ENCODE data around the gene TNFAIP3.

TNFAIP3 gene

GRCh38 chr6:137851669-137852068, 15.4 kb upstream of the TNFAIP3 start:
- H3K27me3 ChIP-seq (ENCODE audit: control insufficient read depth in 1 of 2, insufficient read depth in 2 of 2, low read length in 2 of 2) = no peaks in the 10 kb centered on the region
- H3K4me1 ChIP-seq (ENCODE audit: control insufficient read depth, insufficient read depth, low read length) = peaks cover 10% of the 10 kb centered on the region
- no peaks in the 10 kb centered on the region for H3K9me3 ChIP-seq (ENCODE audit: control insufficient read depth in 2 of 2, low read length in 2 of 2)
- H3K4me3 ChIP-seq (ENCODE audit: low read length in 2 of 2) = no peak overlapping the region
- H3K9ac ChIP-seq (ENCODE audit: low read length in 2 of 2) = no peak overlapping the region
- no peaks in the 10 kb centered on the region for H3K36me3 ChIP-seq (ENCODE audit: control insufficient read depth in 2 of 2, insufficient read depth in 2 of 2, low read length in 2 of 2)
- H3K27ac ChIP-seq (ENCODE audit: low read length) = no peak overlapping the region

- H3K4me1 ChIP-seq (ENCODE audit: control insufficient read depth, insufficient read depth, low read length) = peaks cover 10% of the 10 kb centered on the region
- no peak overlapping the region for H3K27ac ChIP-seq (ENCODE audit: low read length)
- H3K27me3 ChIP-seq (ENCODE audit: control insufficient read depth in 1 of 2, insufficient read depth in 2 of 2, low read length in 2 of 2) = no peaks in the 10 kb centered on the region
- no peaks in the 10 kb centered on the region for H3K36me3 ChIP-seq (ENCODE audit: control insufficient read depth in 2 of 2, insufficient read depth in 2 of 2, low read length in 2 of 2)
- H3K4me3 ChIP-seq (ENCODE audit: low read length in 2 of 2) = no peak overlapping the region
- H3K9ac ChIP-seq (ENCODE audit: low read length in 2 of 2) = no peak overlapping the region
- H3K9me3 ChIP-seq (ENCODE audit: control insufficient read depth in 2 of 2, low read length in 2 of 2) = no peaks in the 10 kb centered on the region
Observed at GRCh38 chr6:137852346-137852745, 14.7 kb upstream of the TNFAIP3 start.

- Histone ChIP-seq H3K4me1 (ENCODE audit: control insufficient read depth, insufficient read depth, low read length) (peaks cover 10% of the 10 kb centered on the region), H3K27me3 (ENCODE audit: control insufficient read depth in 1 of 2, insufficient read depth in 2 of 2, low read length in 2 of 2) (no peaks in the 10 kb centered on the region), H3K9ac (ENCODE audit: low read length in 2 of 2) (no peak overlapping the region), H3K4me3 (ENCODE audit: low read length in 2 of 2) (no peak overlapping the region), H3K27ac (ENCODE audit: low read length) (no peak overlapping the region), H3K9me3 (ENCODE audit: control insufficient read depth in 2 of 2, low read length in 2 of 2) (no peaks in the 10 kb centered on the region), H3K36me3 (ENCODE audit: control insufficient read depth in 2 of 2, insufficient read depth in 2 of 2, low read length in 2 of 2) (no peaks in the 10 kb centered on the region)
Observed at GRCh38 chr6:137852811-137853210, 14.2 kb upstream of the TNFAIP3 start.

- H3K27ac ChIP-seq (ENCODE audit: low read length) = no peak overlapping the region
- no peak overlapping the region for H3K4me3 ChIP-seq (ENCODE audit: low read length in 2 of 2)
- H3K9me3 ChIP-seq (ENCODE audit: control insufficient read depth in 2 of 2, low read length in 2 of 2) = no peaks in the 10 kb centered on the region
- H3K36me3 ChIP-seq (ENCODE audit: control insufficient read depth in 2 of 2, insufficient read depth in 2 of 2, low read length in 2 of 2) = no peaks in the 10 kb centered on the region
- H3K9ac ChIP-seq (ENCODE audit: low read length in 2 of 2) = no peak overlapping the region
- no peaks in the 10 kb centered on the region for H3K27me3 ChIP-seq (ENCODE audit: control insufficient read depth in 1 of 2, insufficient read depth in 2 of 2, low read length in 2 of 2)
- H3K4me1 ChIP-seq (ENCODE audit: control insufficient read depth, insufficient read depth, low read length) = peaks cover 10% of the 10 kb centered on the region
Observed at GRCh38 chr6:137853569-137854213, 13.4 kb upstream of the TNFAIP3 start.

GRCh38 chr6:137856138-137856898, 10.7 kb upstream of the TNFAIP3 start:
- no peaks in the 10 kb centered on the region for H3K9me3 ChIP-seq (ENCODE audit: control insufficient read depth in 2 of 2, low read length in 2 of 2)
- no peaks in the 10 kb centered on the region for H3K27me3 ChIP-seq (ENCODE audit: control insufficient read depth in 1 of 2, insufficient read depth in 2 of 2, low read length in 2 of 2)
- H3K4me1 ChIP-seq (ENCODE audit: control insufficient read depth, insufficient read depth, low read length) = no peaks in the 10 kb centered on the region
- no peaks in the 10 kb centered on the region for H3K36me3 ChIP-seq (ENCODE audit: control insufficient read depth in 2 of 2, insufficient read depth in 2 of 2, low read length in 2 of 2)
- no peak overlapping the region for H3K9ac ChIP-seq (ENCODE audit: low read length in 2 of 2)
- no peak overlapping the region for H3K27ac ChIP-seq (ENCODE audit: low read length)
- H3K4me3 ChIP-seq (ENCODE audit: low read length in 2 of 2) = no peak overlapping the region

- no peak overlapping the region for H3K27ac ChIP-seq (ENCODE audit: low read length)
- H3K4me1 ChIP-seq (ENCODE audit: control insufficient read depth, insufficient read depth, low read length) = no peaks in the 10 kb centered on the region
- H3K27me3 ChIP-seq (ENCODE audit: control insufficient read depth in 1 of 2, insufficient read depth in 2 of 2, low read length in 2 of 2) = no peaks in the 10 kb centered on the region
- no peak overlapping the region for H3K9ac ChIP-seq (ENCODE audit: low read length in 2 of 2)
- no peak overlapping the region for H3K4me3 ChIP-seq (ENCODE audit: low read length in 2 of 2)
- H3K36me3 ChIP-seq (ENCODE audit: control insufficient read depth in 2 of 2, insufficient read depth in 2 of 2, low read length in 2 of 2) = no peaks in the 10 kb centered on the region
- H3K9me3 ChIP-seq (ENCODE audit: control insufficient read depth in 2 of 2, low read length in 2 of 2) = no peaks in the 10 kb centered on the region
Observed at GRCh38 chr6:137859025-137859424, 8.0 kb upstream of the TNFAIP3 start.

- no peak overlapping the region for H3K27ac ChIP-seq (ENCODE audit: low read length)
- H3K4me1 ChIP-seq (ENCODE audit: control insufficient read depth, insufficient read depth, low read length) = peaks cover 3% of the 10 kb centered on the region
- H3K36me3 ChIP-seq (ENCODE audit: control insufficient read depth in 2 of 2, insufficient read depth in 2 of 2, low read length in 2 of 2) = no peaks in the 10 kb centered on the region
- H3K9ac ChIP-seq (ENCODE audit: low read length in 2 of 2) = no peak overlapping the region
- no peak overlapping the region for H3K4me3 ChIP-seq (ENCODE audit: low read length in 2 of 2)
- no peaks in the 10 kb centered on the region for H3K27me3 ChIP-seq (ENCODE audit: control insufficient read depth in 1 of 2, insufficient read depth in 2 of 2, low read length in 2 of 2)
- no peaks in the 10 kb centered on the region for H3K9me3 ChIP-seq (ENCODE audit: control insufficient read depth in 2 of 2, low read length in 2 of 2)
Observed at GRCh38 chr6:137860394-137861005, 6.6 kb upstream of the TNFAIP3 start.

GRCh38 chr6:137861550-137862337, 5.3 kb upstream of the TNFAIP3 start:
- no peaks in the 10 kb centered on the region for H3K27me3 ChIP-seq (ENCODE audit: control insufficient read depth in 1 of 2, insufficient read depth in 2 of 2, low read length in 2 of 2)
- H3K9ac ChIP-seq (ENCODE audit: low read length in 2 of 2) = no peak overlapping the region
- peaks cover 9% of the 10 kb centered on the region for H3K4me1 ChIP-seq (ENCODE audit: control insufficient read depth, insufficient read depth, low read length)
- no peak overlapping the region for H3K27ac ChIP-seq (ENCODE audit: low read length)
- H3K4me3 ChIP-seq (ENCODE audit: low read length in 2 of 2) = no peak overlapping the region
- no peaks in the 10 kb centered on the region for H3K9me3 ChIP-seq (ENCODE audit: control insufficient read depth in 2 of 2, low read length in 2 of 2)
- no peaks in the 10 kb centered on the region for H3K36me3 ChIP-seq (ENCODE audit: control insufficient read depth in 2 of 2, insufficient read depth in 2 of 2, low read length in 2 of 2)

GRCh38 chr6:137862419-137863090, 4.5 kb upstream of the TNFAIP3 start:
- Histone ChIP-seq H3K9me3 (ENCODE audit: control insufficient read depth in 2 of 2, low read length in 2 of 2) (no peaks in the 10 kb centered on the region), H3K36me3 (ENCODE audit: control insufficient read depth in 2 of 2, insufficient read depth in 2 of 2, low read length in 2 of 2) (no peaks in the 10 kb centered on the region), H3K27ac (ENCODE audit: low read length) (peak overlapping the region; percentile 53), H3K4me3 (ENCODE audit: low read length in 2 of 2) (no peak overlapping the region), H3K9ac (ENCODE audit: low read length in 2 of 2) (no peak overlapping the region), H3K4me1 (ENCODE audit: control insufficient read depth, insufficient read depth, low read length) (peaks cover 9% of the 10 kb centered on the region), H3K27me3 (ENCODE audit: control insufficient read depth in 1 of 2, insufficient read depth in 2 of 2, low read length in 2 of 2) (no peaks in the 10 kb centered on the region)

- Histone ChIP-seq H3K27me3 (ENCODE audit: control insufficient read depth in 1 of 2, insufficient read depth in 2 of 2, low read length in 2 of 2) (no peaks in the 10 kb centered on the region), H3K9ac (ENCODE audit: low read length in 2 of 2) (no peak overlapping the region), H3K27ac (ENCODE audit: low read length) (peak overlapping the region; percentile 53), H3K9me3 (ENCODE audit: control insufficient read depth in 2 of 2, low read length in 2 of 2) (no peaks in the 10 kb centered on the region), H3K4me1 (ENCODE audit: control insufficient read depth, insufficient read depth, low read length) (peaks cover 9% of the 10 kb centered on the region), H3K36me3 (ENCODE audit: control insufficient read depth in 2 of 2, insufficient read depth in 2 of 2, low read length in 2 of 2) (no peaks in the 10 kb centered on the region), H3K4me3 (ENCODE audit: low read length in 2 of 2) (no peak overlapping the region)
Observed at GRCh38 chr6:137863091-137863797, 3.8 kb upstream of the TNFAIP3 start.
